Testis (tissue), 3 donors: ENCODE data around the gene ARVCF. TPM values are rescaled to one million over a fixed set of nuclear protein-coding genes. Genes with fewer than 3 reads are reported as not detected.

Experiments
- DNase-seq: peaks from one replicate; pipeline ENCODE4 v3.0.0-alpha.2; 2019
- H3K27ac ChIP-seq, 2 donors: fragments of 200-600 bp; sonication (generic); one replicate each; pipeline ENCODE4 v1.5.1; 2019
- H3K27me3 ChIP-seq: fragments of 200-600 bp; sonication (generic); one replicate; pipeline ENCODE4 v1.5.1; 2019
- H3K36me3 ChIP-seq: fragments of 200-600 bp; sonication (generic); one replicate; pipeline ENCODE4 v1.5.1; 2017; ENCODE audit warnings: low read depth; ENCODE audit errors: missing control alignments
- H3K4me1 ChIP-seq: fragments of 200-600 bp; sonication (generic); one replicate; pipeline ENCODE4 v1.5.1; 2019
- H3K4me3 ChIP-seq, 2 donors: fragments of 200-600 bp; sonication (generic); one replicate each; pipeline ENCODE4 v1.5.1; 2017 to 2019
- H3K9me3 ChIP-seq: fragments of 200-600 bp; sonication (generic); one replicate; pipeline ENCODE4 v1.5.1; 2017
- POLR2A ChIP-seq: fragments of 450-650 bp; IDR thresholded peaks from one replicate; pipeline ENCODE4 v1.6.1; 2017; ENCODE audit warnings: antibody characterized with exemption, mild to moderate bottlenecking, moderate library complexity
- WGBS, 2 donors: methylation state at CpG; one replicate each; pipeline ENCODE4 v1.1.5; 2018; 5-methylcytosine and 5-hydroxymethylcytosine counted together
- intact Hi-C: fragments of 100-400 bp; cut with DNase I; formaldehyde crosslinking; loops from one replicate; pipeline ENCODE4 v1.15.1; 2023; ENCODE audit warnings: low total_unique reads
- polyA plus RNA-seq: library from polyadenylated mRNA; stranded (reverse); fragments of 350-450 nt; fragmentation: Illumina TruSeq; extraction: RNeasy Lipid Tissue Mini Kit (QIAGEN cat#74804); gene quantifications from one replicate; pipeline ENCODE4 v1.2.3, GENCODE V29; 2014; ENCODE audit warnings: low read depth, low replicate concordance; ENCODE audit not compliant: insufficient read depth
- total RNA-seq, 2 donors: library from RNA; depleted of rRNA; stranded (reverse); fragments of >200 nt; gene quantifications; one replicate each; pipeline ENCODE4 v1.2.3, GENCODE V29; 2016
- TF ChIP-seq, protein P1 (sequence below), 3 experiments: fragments of 450-650 bp in 2 of 3; fragments of 200-600 bp in 1 of 3; sonication (generic) in 1 of 3; IDR thresholded peaks; one replicate each; pipeline ENCODE4 v1.5.1; 2016 to 2019; ENCODE audit warnings: antibody characterized with exemption in 3 of 3, mild to moderate bottlenecking in 2 of 3, moderate library complexity in 1 of 3

Gene ARVCF
- total and polyA plus RNA-seq, 3 donors from 2014 or later = 21.1 to 57.7 (median 43.2) TPM

- no peaks in the 10 kb centered on the region for H3K9me3 ChIP-seq
- H3K27ac ChIP-seq = no peak overlapping the region
- H3K4me1 ChIP-seq = no peaks in the 10 kb centered on the region
- no peak overlapping the region for H3K4me3 ChIP-seq
- TF ChIP-seq, protein P1, sequence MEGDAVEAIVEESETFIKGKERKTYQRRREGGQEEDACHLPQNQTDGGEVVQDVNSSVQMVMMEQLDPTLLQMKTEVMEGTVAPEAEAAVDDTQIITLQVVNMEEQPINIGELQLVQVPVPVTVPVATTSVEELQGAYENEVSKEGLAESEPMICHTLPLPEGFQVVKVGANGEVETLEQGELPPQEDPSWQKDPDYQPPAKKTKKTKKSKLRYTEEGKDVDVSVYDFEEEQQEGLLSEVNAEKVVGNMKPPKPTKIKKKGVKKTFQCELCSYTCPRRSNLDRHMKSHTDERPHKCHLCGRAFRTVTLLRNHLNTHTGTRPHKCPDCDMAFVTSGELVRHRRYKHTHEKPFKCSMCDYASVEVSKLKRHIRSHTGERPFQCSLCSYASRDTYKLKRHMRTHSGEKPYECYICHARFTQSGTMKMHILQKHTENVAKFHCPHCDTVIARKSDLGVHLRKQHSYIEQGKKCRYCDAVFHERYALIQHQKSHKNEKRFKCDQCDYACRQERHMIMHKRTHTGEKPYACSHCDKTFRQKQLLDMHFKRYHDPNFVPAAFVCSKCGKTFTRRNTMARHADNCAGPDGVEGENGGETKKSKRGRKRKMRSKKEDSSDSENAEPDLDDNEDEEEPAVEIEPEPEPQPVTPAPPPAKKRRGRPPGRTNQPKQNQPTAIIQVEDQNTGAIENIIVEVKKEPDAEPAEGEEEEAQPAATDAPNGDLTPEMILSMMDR (IDR thresholded peaks at IDR 0.05) = no peak
- no peak for TF ChIP-seq POLR2A
- DNase-seq = no peak
- WGBS, 2 donors = 70 to 95% methylated on average over 4 to 17 of the region's 17 CpGs
- intact Hi-C loops = no loop called here
- H3K36me3 ChIP-seq = no peaks in the 10 kb centered on the region
- no peaks in the 10 kb centered on the region for H3K27me3 ChIP-seq
These were observed 37.9 kb downstream of the ARVCF start for GRCh38 chr22:19978748-19979147.

GRCh38 chr22:19977296-19978243, 39.1 kb downstream of the ARVCF start:
- H3K9me3 ChIP-seq = no peaks in the 10 kb centered on the region
- no peaks in the 10 kb centered on the region for H3K27me3 ChIP-seq
- TF ChIP-seq, protein P1 (IDR thresholded peaks at IDR 0.05) = no peak
- TF ChIP-seq POLR2A = no peak
- H3K27ac ChIP-seq = no peak overlapping the region
- H3K4me1 ChIP-seq = no peaks in the 10 kb centered on the region
- WGBS, 2 donors = 94 to 96% methylated on average over 17 to 32 of the region's 32 CpGs
- intact Hi-C loops = no loop called here
- no peak for DNase-seq
- no peaks in the 10 kb centered on the region for H3K36me3 ChIP-seq
- no peak overlapping the region for H3K4me3 ChIP-seq

- no peaks in the 10 kb centered on the region for H3K36me3 ChIP-seq
- 87 to 100% methylated on average over 2 to 3 of the region's 3 CpGs for WGBS, 2 donors
- no peak overlapping the region for H3K27ac ChIP-seq
- TF ChIP-seq POLR2A = no peak
- TF ChIP-seq, protein P1 (IDR thresholded peaks at IDR 0.05) = no peak
- H3K27me3 ChIP-seq = no peaks in the 10 kb centered on the region
- no peaks in the 10 kb centered on the region for H3K9me3 ChIP-seq
- H3K4me3 ChIP-seq = no peak overlapping the region
- no peak for DNase-seq
- H3K4me1 ChIP-seq = no peaks in the 10 kb centered on the region
- intact Hi-C loops = no loop called here
These were observed 40.0 kb downstream of the ARVCF start for GRCh38 chr22:19976671-19977070.

DNA sequence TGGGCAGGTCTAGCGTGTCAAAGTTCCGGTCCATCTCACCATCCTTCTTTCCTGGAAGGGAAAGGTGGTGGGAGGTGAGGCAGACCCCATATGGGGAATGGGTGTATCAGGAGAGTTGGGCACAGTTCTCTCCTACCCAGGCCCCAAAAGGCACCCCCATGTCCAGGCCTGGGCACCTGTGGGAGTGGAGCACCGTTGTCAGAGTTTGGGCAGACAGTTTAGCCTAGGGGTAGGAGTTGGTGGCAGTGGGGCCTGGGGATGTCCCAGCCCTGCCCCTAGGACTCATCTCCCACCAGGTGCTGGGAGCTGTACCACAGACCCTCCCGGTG, 41.0 kb downstream of the ARVCF start:
- no peak for TF ChIP-seq POLR2A
- TF ChIP-seq, protein P1 (IDR thresholded peaks at IDR 0.05) = no peak
- intact Hi-C loops = no loop called here
- H3K27ac ChIP-seq = no peak overlapping the region
- no peak overlapping the region for H3K4me3 ChIP-seq
- H3K9me3 ChIP-seq = no peaks in the 10 kb centered on the region
- H3K27me3 ChIP-seq = no peaks in the 10 kb centered on the region
- no peak for DNase-seq
- WGBS, 2 donors = 95 to 100% methylated on average over 2 to 4 of the region's 4 CpGs
- H3K4me1 ChIP-seq = no peaks in the 10 kb centered on the region
- no peaks in the 10 kb centered on the region for H3K36me3 ChIP-seq
